Measurements from ENCODE around the gene PRAC1. TPM values are rescaled to one million over a fixed set of nuclear protein-coding genes. Genes with fewer than 3 reads are reported as not detected.

The PRAC1 gene
- total RNA-seq, 1 donor from 2014 or later: not detected

GRCh38 chr17:48760411-48760810, 38.1 kb upstream of the PRAC1 start:
- H3K27ac Mint-ChIP-seq: no peak overlapping the region
- H3K36me3 Mint-ChIP-seq: no peaks in the 10 kb centered on the region

DNA sequence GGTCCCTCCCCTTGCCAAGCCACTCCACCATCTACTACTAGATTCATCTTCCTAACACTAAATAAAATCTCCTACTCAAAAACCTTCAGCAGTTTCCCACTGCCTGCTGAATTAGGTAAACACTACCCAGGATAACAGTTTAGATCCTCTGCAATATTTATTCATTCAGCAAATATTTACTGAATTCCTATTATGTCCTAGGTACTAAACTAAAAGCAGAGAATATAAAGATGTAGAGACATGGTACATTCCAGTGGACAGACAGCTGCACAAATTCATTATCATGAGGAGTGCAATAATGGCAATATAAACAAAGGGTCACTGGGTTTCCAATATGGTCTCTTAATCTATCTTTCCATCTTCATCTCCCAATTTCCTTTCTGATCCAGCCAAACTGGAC, 37.0 kb upstream of the PRAC1 start:
- H3K27ac Mint-ChIP-seq: no peak overlapping the region
- no peaks in the 10 kb centered on the region for H3K4me1 Mint-ChIP-seq (ENCODE audit: unreplicated experiment)
- H3K9me3 Mint-ChIP-seq: no peaks in the 10 kb centered on the region
- H3K27me3 Mint-ChIP-seq: peaks cover 96% of the 10 kb centered on the region
- H3K36me3 Mint-ChIP-seq: no peaks in the 10 kb centered on the region
- H3K4me3 Mint-ChIP-seq: no peak overlapping the region
- DNase-seq (ENCODE audit: extremely low spot score, unreplicated experiment): no peak
- TF ChIP-seq CTCF (conservative IDR thresholded peaks at IDR 0.05): no peak

More at GRCh38 chr17:48760411-48760810, 38.1 kb upstream of the PRAC1 start:
- TF ChIP-seq CTCF (conservative IDR thresholded peaks at IDR 0.05): no peak
- DNase-seq (ENCODE audit: extremely low spot score, unreplicated experiment): no peak
- H3K9me3 Mint-ChIP-seq: no peaks in the 10 kb centered on the region
- no peak overlapping the region for H3K4me3 Mint-ChIP-seq
- peaks cover 94% of the 10 kb centered on the region for H3K27me3 Mint-ChIP-seq
- H3K4me1 Mint-ChIP-seq (ENCODE audit: unreplicated experiment): no peaks in the 10 kb centered on the region

DNA sequence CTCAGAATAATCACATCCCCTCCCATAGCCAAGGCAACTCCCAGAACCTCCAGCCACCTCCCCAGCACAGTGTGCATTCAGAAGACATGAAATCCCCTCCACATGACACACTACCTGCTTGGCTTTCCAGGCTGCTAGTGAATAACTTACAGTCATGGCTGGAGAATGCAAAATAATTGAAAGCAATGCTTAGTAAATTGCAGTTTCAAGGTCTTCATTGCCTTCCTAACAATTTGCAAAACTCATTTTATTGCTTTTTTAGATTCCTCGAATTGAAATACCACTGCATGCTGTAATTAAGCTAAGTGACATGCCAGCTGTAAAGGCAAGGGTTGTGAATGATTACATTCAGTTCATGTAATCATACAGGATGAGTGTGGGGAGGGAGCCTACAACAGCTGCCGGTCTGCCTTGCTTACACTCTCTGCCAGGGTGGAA, 35.2 kb upstream of the PRAC1 start:
- no peak for DNase-seq (ENCODE audit: extremely low spot score, unreplicated experiment)
- Mint-ChIP-seq H3K4me1 (ENCODE audit: unreplicated experiment) (no peaks in the 10 kb centered on the region), H3K36me3 (no peaks in the 10 kb centered on the region), H3K27me3 (peaks cover 96% of the 10 kb centered on the region), H3K9me3 (no peaks in the 10 kb centered on the region), H3K27ac (no peak overlapping the region), H3K4me3 (no peak overlapping the region)
- no peak for TF ChIP-seq CTCF (conservative IDR thresholded peaks at IDR 0.05)

GRCh38 chr17:48756830-48757251, 34.5 kb upstream of the PRAC1 start:
- H3K9me3 Mint-ChIP-seq: no peaks in the 10 kb centered on the region
- H3K27ac Mint-ChIP-seq: no peak overlapping the region
- DNase-seq (ENCODE audit: extremely low spot score, unreplicated experiment): no peak

DNA sequence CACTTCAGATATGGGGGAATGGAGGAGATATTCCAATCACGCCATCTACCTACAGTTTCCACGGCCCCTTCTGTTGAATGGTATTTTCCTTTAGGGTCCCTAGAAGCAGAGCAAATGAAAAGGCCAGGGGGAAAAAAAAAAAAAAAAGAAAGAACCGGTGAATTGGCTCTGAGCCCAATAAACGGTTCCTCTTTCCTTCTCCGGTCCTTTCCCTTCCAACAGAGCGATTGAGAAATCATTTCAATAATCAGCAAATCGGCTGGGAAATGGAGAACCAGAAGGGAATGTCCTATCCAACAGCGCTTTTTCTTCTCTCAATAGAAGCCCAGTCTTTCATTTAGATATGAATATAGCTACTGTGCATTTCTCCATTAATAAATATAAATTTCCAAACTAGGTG, 33.0 kb upstream of the PRAC1 start:
- Mint-ChIP-seq H3K9me3 (no peaks in the 10 kb centered on the region), H3K27ac (no peak overlapping the region), H3K4me3 (no peak overlapping the region), H3K27me3 (peaks cover 98% of the 10 kb centered on the region), H3K36me3 (no peaks in the 10 kb centered on the region), H3K4me1 (ENCODE audit: unreplicated experiment) (no peaks in the 10 kb centered on the region)
- no peak for TF ChIP-seq CTCF (conservative IDR thresholded peaks at IDR 0.05)
- no peak for DNase-seq (ENCODE audit: extremely low spot score, unreplicated experiment)

More at GRCh38 chr17:48756830-48757251, 34.5 kb upstream of the PRAC1 start:
- H3K27me3 Mint-ChIP-seq: peaks cover 96% of the 10 kb centered on the region
- H3K4me1 Mint-ChIP-seq (ENCODE audit: unreplicated experiment): no peaks in the 10 kb centered on the region
- no peak for TF ChIP-seq CTCF (conservative IDR thresholded peaks at IDR 0.05)
- H3K36me3 Mint-ChIP-seq: no peaks in the 10 kb centered on the region
- H3K4me3 Mint-ChIP-seq: no peak overlapping the region
